HG03354 (cell line): ENCODE measurements around the gene UQCC3.
A peak's percentile ranks its signal among the peaks of the same experiment; 100 is the strongest.
"Not testable (repeated sequence)": the region's sequence is repeated elsewhere in the genome, so short reads cannot be mapped to it uniquely, and the experiment has no call there.

Experiments
- ATAC-seq: cut with Tn5 transposase; IDR thresholded peaks from one replicate; pipeline ENCODE4 v1.9.1; 2021; ENCODE audit warnings: mild to moderate bottlenecking; ENCODE audit not compliant: unreplicated experiment, poor library complexity, severe bottlenecking

Gene UQCC3

GRCh38 chr11:62671608-62672389 lies at the start of gene UQCC3, which contains the start of gene LBHD1:
Gene UQCC3, plus strand, starts transcription at chr11:62671673. Its CDS starts 73 bp downstream, at chr11:62671746.
Gene LBHD1, minus strand, starts transcription at chr11:62672267. Its CDS starts 2,236 bp downstream, at chr11:62670031.
- ATAC-seq = peak; percentile 69

GRCh38 chr11:62622476-62623089 lies 48.9 kb upstream of the UQCC3 start:
- no peak for ATAC-seq

- ATAC-seq = no peak
Measured at GRCh38 chr11:62627713-62628112, 43.8 kb upstream of the UQCC3 start.

GRCh38 chr11:62632492-62632891 lies 39.0 kb upstream of the UQCC3 start:
- ATAC-seq = no peak

DNA sequence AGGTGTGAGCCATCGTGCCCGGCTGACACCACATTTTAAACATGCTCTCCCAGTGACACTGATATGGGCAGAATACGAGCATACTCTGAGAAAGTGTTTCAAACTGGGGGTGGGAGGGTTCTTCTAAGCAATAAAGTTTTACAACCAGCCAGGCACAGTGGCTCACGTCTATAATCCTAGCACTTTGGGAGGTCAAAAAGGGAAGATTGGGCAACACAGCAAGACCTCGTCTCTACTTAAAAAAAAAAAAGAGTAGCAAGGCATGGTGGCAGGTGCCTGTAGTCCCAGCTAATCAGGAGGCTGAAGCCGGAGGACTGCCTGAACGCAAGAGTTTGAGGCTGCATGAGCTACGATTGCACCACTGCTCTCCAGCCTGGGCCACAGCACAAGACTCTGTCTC lies 27.3 kb upstream of the UQCC3 start:
- no peak for ATAC-seq

DNA sequence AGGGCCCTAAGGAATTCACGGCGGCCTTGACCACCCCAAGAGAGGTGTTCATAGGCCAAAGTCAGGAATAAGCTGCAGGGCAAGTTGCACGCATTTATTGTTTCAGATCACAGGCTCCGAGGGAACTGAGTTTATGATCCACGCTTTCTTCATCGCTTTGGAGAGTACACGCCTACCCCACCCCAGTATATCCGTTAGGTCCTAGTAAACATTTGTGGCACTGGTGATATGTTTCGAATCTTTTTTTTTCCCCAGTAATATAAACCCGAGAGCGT lies 25.9 kb upstream of the UQCC3 start:
- ATAC-seq = peak; percentile 1

DNA sequence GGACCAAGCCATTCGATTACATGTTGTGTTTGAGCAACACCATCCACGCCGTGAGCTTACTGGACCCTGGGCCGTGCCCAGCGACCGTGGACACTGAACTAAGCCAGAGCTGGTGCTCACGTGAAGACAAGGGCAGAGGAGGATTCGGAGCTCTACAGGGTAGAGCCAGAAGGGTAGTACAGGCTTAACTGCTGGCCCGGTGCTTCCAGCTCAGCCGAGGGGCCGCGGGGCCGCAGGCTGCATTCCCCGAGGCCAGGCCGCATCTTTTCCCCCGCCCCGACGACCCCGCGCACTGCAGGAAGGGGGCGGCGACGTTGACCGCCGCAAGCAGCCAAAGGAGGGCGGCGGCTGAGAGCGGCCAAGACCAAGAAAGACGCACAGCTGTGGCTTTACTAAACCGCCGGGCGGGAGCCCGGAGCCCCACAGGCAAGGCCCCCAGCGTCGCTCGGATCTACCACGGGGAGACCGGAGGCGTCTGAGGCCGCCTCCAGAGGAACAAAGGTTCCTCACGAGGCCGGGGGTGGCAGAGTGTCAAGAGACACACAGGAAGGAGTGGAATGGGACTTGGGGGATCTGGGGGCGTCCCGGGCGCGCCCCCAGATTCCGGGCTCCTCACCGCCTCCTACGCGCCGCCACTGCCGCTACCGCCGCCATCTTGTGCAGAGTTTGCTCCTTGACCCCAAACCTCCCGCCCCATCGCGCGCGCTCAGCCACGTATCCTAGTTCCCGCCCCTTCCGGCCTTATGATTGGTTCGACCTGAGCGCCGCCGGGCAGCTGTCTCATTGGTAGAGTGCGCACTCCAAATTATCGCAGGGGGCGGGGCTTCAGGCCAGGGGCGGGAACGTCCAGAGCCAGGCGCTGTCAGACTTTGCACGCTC lies 25.3 kb upstream of the UQCC3 start, which contains the start of gene GANAB:
Gene GANAB (minus strand): TSS at position 668 of the 879 bp plus-strand sequence. CDS start 14 bp downstream, at position 654.
- ATAC-seq = peak; percentile 93

GRCh38 chr11:62646825-62647608 lies 24.5 kb upstream of the UQCC3 start:
- no peak for ATAC-seq

- ATAC-seq = no peak
Measured at GRCh38 chr11:62647609-62648005, 23.9 kb upstream of the UQCC3 start.

GRCh38 chr11:62648185-62648966 lies 23.1 kb upstream of the UQCC3 start:
- ATAC-seq = no peak

- no peak for ATAC-seq
Measured at GRCh38 chr11:62648967-62649364, 22.5 kb upstream of the UQCC3 start.

GRCh38 chr11:62649486-62649885 lies 22.0 kb upstream of the UQCC3 start:
- no peak for ATAC-seq

DNA sequence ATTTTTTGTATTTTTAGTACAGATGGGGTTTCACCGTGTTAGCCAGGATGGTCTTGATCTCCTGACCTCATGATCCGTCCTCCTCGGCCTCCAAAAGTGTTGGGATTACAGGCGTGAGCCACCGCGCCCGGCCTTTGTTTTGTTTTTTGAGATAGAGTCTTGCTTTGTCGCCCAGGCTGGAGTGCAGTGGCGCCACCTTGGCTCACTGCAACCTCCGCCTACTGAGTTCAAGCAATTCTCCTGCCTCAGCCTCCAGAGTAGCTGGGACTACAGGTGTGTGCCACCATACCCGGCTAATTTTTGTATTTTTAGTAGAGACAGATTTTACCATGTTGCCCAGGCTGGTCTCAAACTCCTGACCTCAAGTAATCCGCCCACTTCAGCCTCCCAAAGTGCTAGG lies 21.2 kb upstream of the UQCC3 start:
- not testable (repeated sequence) for ATAC-seq

DNA sequence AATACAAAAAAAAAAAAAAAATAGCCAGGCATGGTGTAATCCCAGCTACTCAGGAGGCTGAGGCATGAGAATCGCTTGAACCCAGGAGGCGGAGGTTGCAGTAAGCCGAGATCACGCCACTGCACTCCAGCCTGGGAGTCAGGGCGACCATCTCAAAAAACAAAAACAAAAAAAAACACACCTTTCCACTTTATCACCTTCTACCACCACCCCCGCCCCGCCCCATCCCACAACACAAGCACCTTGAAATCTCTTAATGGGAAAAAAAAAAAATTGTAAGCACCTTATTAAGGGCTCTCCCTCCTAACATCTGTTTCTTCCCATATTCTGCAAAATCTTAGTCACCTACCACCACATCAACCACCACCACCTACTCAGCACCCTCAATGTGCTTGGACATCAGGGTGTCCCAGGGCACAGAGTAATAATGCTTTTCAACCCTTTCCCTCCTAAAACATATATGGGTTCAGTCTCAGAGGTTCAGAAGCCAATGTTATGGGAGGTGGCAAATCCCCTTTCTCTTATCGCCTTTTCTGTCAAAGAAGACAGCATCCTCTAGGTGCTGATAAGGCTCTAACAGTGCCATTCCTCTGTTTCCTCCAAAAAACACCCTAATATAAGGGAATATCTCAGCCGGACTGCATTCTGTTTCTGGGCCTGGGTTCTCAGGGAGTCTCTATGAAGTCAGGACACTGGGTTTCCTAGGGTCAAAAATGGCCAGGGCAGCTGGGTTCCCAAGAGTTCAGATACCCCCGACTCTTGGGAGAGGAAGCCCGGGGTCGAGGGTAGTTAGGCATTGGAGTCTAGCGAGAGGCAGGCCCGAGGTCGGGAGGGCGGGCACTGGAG lies 19.1 kb upstream of the UQCC3 start:
- no peak for ATAC-seq

- ATAC-seq = no peak
Measured at GRCh38 chr11:62654297-62654696, 17.2 kb upstream of the UQCC3 start.

DNA sequence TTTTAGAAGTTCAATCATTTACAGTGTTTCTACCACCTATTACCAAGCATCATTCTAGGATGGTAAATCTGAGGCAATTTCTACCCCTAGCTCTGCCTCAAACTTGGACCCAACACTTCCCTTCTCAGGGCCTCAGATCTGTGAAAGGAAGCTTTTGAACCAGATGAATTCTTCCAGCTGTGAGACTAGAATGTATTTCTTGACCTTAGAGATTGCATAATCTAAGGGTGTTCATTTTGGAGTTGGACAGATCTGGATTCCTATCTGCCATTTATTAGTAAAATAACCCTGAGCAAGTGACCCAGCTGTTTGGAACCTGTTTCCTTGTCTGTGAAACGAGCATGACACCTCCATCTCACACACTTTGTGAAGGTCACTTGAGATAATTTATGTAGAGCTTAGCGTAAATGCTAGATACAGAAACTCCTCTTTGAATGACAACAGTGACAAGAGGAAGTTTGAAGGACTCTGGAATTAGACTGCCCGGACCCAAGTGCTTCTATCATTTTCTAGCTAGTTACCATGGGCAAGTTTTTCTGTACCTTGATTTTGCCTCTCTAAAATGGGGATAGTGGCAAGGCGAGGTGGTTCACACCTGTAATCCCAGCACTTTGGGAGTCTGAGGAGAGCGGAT lies 14.6 kb upstream of the UQCC3 start:
- ATAC-seq = no peak

- ATAC-seq = peak; percentile 51
Measured at GRCh38 chr11:62664405-62665074, 6.9 kb upstream of the UQCC3 start.
